Ishikawa (cell line): ENCODE data around the gene GEMIN8.

Source experiments
- EP300 ChIP-seq: IDR thresholded peaks from 2 replicates; pipeline ENCODE4 v1.6.1; 2012; ENCODE audit warnings: borderline replicate concordance
- MAX ChIP-seq: IDR thresholded peaks from 2 replicates; pipeline ENCODE4 v1.6.1; 2012
- TAF1 ChIP-seq: IDR thresholded peaks from 2 replicates; pipeline ENCODE4 v1.6.1; 2012; ENCODE audit warnings: low read depth, mild to moderate bottlenecking

GRCh38 chrX:14062524-14062923 lies 32.8 kb upstream of the GEMIN8 start:
- TF ChIP-seq MAX, result no peak
- TF ChIP-seq TAF1, result no peak
- no peak for TF ChIP-seq EP300
